NCI-H2081 (cell line): ENCODE measurements around the gene NOLC1.

Experiments
- DNase-seq, 2 experiments: peaks; one replicate each; lab custom pipeline; 2025; lab: John Stamatoyannopoulos, UW

Gene NOLC1

GRCh38 chr10:102200751-102201640, 48.8 kb downstream of the NOLC1 start:
- no peak for DNase-seq

- DNase-seq: no peak
Measured at GRCh38 chr10:102202386-102202785, 50.2 kb downstream of the NOLC1 start.

GRCh38 chr10:102208311-102209035, 56.3 kb downstream of the NOLC1 start:
- no peak for DNase-seq

- DNase-seq: no peak
Measured at GRCh38 chr10:102211615-102212299, 59.6 kb downstream of the NOLC1 start.
